ENCODE measurements around the gene RMDN3.

DNA sequence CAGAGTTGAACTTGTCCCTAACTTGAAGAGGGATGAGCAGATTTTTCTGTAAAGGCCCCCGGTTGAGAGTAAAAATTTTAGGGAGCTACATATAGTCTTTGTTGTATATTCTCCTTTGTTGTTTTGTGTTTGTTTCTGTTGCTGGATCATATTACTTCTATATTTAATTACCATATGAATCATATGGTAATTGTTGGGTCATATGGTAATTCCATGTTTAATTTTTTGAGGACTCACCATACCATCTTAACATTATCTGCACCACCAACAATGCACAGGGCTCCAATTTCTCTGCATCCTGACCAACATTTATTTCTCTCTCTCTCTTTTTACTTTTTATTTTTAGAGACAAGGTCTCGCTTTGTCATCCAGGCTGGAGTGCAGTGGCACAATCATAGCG, 44.5 kb upstream of the RMDN3 start:
- TF ChIP-seq, protein P1, sequence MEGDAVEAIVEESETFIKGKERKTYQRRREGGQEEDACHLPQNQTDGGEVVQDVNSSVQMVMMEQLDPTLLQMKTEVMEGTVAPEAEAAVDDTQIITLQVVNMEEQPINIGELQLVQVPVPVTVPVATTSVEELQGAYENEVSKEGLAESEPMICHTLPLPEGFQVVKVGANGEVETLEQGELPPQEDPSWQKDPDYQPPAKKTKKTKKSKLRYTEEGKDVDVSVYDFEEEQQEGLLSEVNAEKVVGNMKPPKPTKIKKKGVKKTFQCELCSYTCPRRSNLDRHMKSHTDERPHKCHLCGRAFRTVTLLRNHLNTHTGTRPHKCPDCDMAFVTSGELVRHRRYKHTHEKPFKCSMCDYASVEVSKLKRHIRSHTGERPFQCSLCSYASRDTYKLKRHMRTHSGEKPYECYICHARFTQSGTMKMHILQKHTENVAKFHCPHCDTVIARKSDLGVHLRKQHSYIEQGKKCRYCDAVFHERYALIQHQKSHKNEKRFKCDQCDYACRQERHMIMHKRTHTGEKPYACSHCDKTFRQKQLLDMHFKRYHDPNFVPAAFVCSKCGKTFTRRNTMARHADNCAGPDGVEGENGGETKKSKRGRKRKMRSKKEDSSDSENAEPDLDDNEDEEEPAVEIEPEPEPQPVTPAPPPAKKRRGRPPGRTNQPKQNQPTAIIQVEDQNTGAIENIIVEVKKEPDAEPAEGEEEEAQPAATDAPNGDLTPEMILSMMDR (IDR thresholded peaks at IDR 0.05; ENCODE audit: poor library complexity): no peak
- no peak for TF ChIP-seq EZH2phosphoT487 (IDR thresholded peaks at IDR 0.05; ENCODE audit: low read depth, severe bottlenecking, unreplicated experiment)
